HEK293 (cell line): Measurements from ENCODE around the gene SESN2.

Experiments
- GLI4 ChIP-seq: fragments of 450-650 bp; formaldehyde crosslinking; IDR thresholded peaks from 2 replicates; pipeline ENCODE4 v1.5.1; 2016; ENCODE audit warnings: missing biosample characterization, missing genetic modification characterization
- HOXC10 ChIP-seq: sonication (generic); formaldehyde crosslinking; IDR thresholded peaks from 2 replicates; pipeline ENCODE4 v1.8.1; 2023; ENCODE audit warnings: mild to moderate bottlenecking, missing genetic modification reagents
- KLF10 ChIP-seq: fragments of 450-650 bp; IDR thresholded peaks from 2 replicates; pipeline ENCODE4 v1.5.1; 2018; ENCODE audit warnings: missing biosample characterization, mild to moderate bottlenecking, missing genetic modification characterization
- KLF8 ChIP-seq: fragments of 450-650 bp; formaldehyde crosslinking; IDR thresholded peaks from 2 replicates; pipeline ENCODE4 v1.5.1; 2016; ENCODE audit warnings: missing biosample characterization, missing genetic modification characterization
- MEIS1 ChIP-seq: sonication (generic); formaldehyde crosslinking; IDR thresholded peaks from 2 replicates; pipeline ENCODE4 v1.8.1; 2022; ENCODE audit warnings: missing genetic modification reagents, mild to moderate bottlenecking, borderline replicate concordance
- MZF1 ChIP-seq: fragments of 450-650 bp; formaldehyde crosslinking; IDR thresholded peaks from 2 replicates; pipeline ENCODE4 v1.5.1; 2017; ENCODE audit warnings: missing biosample characterization, missing genetic modification characterization, borderline replicate concordance
- YY1 ChIP-seq: fragments of 450-650 bp; formaldehyde crosslinking; IDR thresholded peaks from 2 replicates; pipeline ENCODE4 v1.5.1; 2018; ENCODE audit warnings: missing biosample characterization, missing genetic modification characterization
- ZNF510 ChIP-seq: fragments of 450-650 bp; formaldehyde crosslinking; IDR thresholded peaks from 2 replicates; pipeline ENCODE4 v1.5.1; 2018; ENCODE audit warnings: mild to moderate bottlenecking, missing genetic modification characterization, missing biosample characterization; ENCODE audit not compliant: insufficient replicate concordance
- ZNF561 ChIP-seq: fragments of 450-650 bp; IDR thresholded peaks from 2 replicates; pipeline ENCODE4 v1.5.1; 2018; ENCODE audit warnings: missing biosample characterization, missing genetic modification characterization, borderline replicate concordance
- ZNF629 ChIP-seq: fragments of 450-650 bp; formaldehyde crosslinking; IDR thresholded peaks from 2 replicates; pipeline ENCODE4 v1.5.1; 2017; ENCODE audit warnings: missing biosample characterization, missing genetic modification characterization
- TF ChIP-seq, protein P1 (sequence below): fragments of 450-650 bp; formaldehyde crosslinking; IDR thresholded peaks from 2 replicates; pipeline ENCODE4 v1.5.1; 2016; ENCODE audit warnings: missing biosample characterization, missing genetic modification characterization
- TF ChIP-seq, protein P2 (sequence below): fragments of 450-650 bp; formaldehyde crosslinking; IDR thresholded peaks from 2 replicates; pipeline ENCODE4 v1.5.1; 2016; ENCODE audit warnings: missing biosample characterization, missing genetic modification characterization
- TF ChIP-seq, protein P3 (sequence below): sonication (generic); formaldehyde crosslinking; IDR thresholded peaks from 2 replicates; pipeline ENCODE4 v1.8.1; 2022; ENCODE audit warnings: mild to moderate bottlenecking, moderate library complexity, missing genetic modification reagents
- TF ChIP-seq, protein P4 (sequence below): fragments of 450-650 bp; formaldehyde crosslinking; IDR thresholded peaks from 2 replicates; pipeline ENCODE4 v1.5.1; 2016; ENCODE audit warnings: missing biosample characterization, missing genetic modification characterization

DNA sequence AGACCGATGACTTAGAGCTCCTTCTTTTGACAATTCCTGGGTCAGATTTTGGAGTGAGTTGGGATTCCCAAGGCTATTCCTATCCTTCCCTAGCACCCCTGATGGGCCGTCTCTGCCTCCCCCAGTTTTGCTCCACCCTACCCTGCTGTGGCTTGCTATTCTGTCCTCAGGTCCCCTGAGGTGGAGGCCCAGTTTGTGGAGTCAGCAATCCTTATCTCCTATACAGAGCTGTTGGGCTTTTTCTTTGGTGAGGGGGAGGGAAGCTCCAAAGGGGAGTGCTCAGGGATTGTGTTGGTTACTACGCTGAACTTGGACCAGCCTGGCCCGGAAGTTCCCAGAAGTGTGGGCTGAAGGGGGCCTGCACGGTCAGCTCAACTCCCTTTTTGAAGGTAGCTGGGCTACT, 7.6 kb downstream of the SESN2 start:
- TF ChIP-seq, protein P1, sequence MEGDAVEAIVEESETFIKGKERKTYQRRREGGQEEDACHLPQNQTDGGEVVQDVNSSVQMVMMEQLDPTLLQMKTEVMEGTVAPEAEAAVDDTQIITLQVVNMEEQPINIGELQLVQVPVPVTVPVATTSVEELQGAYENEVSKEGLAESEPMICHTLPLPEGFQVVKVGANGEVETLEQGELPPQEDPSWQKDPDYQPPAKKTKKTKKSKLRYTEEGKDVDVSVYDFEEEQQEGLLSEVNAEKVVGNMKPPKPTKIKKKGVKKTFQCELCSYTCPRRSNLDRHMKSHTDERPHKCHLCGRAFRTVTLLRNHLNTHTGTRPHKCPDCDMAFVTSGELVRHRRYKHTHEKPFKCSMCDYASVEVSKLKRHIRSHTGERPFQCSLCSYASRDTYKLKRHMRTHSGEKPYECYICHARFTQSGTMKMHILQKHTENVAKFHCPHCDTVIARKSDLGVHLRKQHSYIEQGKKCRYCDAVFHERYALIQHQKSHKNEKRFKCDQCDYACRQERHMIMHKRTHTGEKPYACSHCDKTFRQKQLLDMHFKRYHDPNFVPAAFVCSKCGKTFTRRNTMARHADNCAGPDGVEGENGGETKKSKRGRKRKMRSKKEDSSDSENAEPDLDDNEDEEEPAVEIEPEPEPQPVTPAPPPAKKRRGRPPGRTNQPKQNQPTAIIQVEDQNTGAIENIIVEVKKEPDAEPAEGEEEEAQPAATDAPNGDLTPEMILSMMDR (tag by site-specific recombination) = no peak
- TF ChIP-seq MZF1 (tag by site-specific recombination) (no peak), YY1 (tag by site-specific recombination) (no peak), GLI4 (tag by site-specific recombination) (no peak), ZNF561 (tag by site-specific recombination) (no peak), HOXC10 (CRISPR knock-in tag) (no peak), ZNF510 (no peak), MEIS1 (CRISPR knock-in tag) (no peak), KLF10 (tag by site-specific recombination) (no peak), ZNF629 (tag by site-specific recombination) (no peak), KLF8 (no peak)
- TF ChIP-seq, protein P2, sequence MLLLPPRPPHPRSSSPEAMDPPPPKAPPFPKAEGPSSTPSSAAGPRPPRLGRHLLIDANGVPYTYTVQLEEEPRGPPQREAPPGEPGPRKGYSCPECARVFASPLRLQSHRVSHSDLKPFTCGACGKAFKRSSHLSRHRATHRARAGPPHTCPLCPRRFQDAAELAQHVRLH = no peak
- TF ChIP-seq, protein P3, sequence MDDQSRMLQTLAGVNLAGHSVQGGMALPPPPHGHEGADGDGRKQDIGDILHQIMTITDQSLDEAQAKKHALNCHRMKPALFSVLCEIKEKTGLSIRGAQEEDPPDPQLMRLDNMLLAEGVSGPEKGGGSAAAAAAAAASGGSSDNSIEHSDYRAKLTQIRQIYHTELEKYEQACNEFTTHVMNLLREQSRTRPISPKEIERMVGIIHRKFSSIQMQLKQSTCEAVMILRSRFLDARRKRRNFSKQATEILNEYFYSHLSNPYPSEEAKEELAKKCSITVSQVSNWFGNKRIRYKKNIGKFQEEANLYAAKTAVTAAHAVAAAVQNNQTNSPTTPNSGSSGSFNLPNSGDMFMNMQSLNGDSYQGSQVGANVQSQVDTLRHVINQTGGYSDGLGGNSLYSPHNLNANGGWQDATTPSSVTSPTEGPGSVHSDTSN (CRISPR knock-in tag) = no peak
- TF ChIP-seq, protein P4, sequence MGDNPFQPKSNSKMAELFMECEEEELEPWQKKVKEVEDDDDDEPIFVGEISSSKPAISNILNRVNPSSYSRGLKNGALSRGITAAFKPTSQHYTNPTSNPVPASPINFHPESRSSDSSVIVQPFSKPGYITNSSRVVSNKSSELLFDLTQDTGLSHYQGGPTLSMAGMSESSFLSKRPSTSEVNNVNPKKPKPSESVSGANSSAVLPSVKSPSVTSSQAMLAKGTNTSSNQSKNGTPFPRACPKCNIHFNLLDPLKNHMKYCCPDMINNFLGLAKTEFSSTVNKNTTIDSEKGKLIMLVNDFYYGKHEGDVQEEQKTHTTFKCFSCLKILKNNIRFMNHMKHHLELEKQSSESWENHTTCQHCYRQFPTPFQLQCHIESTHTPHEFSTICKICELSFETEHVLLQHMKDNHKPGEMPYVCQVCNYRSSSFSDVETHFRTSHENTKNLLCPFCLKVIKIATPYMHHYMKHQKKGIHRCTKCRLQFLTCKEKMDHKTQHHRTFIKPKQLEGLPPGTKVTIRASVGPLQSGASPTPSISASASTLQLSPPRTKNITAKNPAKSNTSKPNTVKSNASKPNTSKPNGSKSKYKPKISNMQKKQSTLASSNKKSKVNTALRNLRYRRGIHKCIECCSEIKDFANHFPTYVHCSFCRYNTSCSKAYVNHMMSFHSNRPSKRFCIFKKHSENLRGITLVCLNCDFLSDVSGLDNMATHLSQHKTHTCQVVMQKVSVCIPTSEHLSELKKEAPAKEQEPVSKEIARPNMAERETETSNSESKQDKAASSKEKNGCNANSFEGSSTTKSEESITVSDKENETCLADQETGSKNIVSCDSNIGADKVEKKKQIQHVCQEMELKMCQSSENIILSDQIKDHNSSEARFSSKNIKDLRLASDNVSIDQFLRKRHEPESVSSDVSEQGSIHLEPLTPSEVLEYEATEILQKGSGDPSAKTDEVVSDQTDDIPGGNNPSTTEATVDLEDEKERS = no peak
